Stimulated activated CD8-positive, alpha-beta memory T cell treated with anti-CD3 and anti-CD28 coated beads, Interleukin-15, amount 100 ng/mL, for 4 hours (primary cell): ENCODE data around the gene TLE2.

Source experiments
- DNase-seq, 2 donors: peaks; one replicate each; pipeline ENCODE4 v3.0.0-alpha.2; 2020; ENCODE audit warnings: low read depth in 2 of 2

TLE2 gene

DNA sequence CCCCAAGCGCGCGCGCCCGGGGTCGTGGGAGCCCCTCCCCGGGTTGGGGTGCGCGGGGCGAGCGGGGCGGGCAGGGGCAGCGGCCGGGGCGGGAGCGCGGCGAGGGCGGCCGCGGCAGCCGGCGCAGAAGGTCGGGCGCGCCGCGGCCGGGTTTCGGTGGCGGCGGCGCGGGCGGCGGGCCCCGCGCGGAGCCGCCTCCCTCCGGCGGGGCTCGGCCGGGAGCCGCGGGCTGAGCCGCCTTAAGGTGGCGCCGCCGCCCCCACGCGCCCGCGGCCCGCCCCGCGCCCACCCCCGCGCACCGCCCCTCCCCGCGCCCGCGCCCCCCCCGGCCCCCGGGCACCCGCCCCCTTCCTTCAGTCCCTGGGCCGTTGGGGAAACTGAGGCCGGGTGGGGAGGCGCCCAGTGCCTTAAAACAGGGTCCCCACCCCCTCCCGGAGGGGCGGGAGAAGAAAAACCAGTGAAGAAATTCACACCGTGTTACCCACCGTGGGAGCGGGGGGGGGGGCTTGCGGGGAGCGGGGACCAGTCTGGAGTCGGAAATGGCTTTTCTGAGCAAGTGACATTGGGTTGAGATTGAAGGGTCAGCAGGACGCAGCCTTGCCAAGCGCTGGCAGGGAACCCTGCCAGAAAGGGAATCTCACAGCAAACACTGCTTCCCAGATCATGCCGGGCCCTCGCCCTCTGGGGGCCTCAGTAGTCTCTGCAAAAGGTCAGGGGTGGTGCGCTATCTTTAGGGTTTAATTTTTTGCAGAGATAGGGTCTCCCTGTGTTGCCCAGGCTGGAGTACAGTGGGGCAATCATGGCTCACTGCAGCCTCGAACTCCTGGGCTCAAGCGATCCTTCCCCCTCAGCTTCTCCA is at the start of gene TLE2:
TSS of gene TLE2 (minus strand) at position 216 of the 859 bp plus-strand sequence. CDS start 376 bp downstream, outside the sequence.
- DNase-seq, result no peak

DNA sequence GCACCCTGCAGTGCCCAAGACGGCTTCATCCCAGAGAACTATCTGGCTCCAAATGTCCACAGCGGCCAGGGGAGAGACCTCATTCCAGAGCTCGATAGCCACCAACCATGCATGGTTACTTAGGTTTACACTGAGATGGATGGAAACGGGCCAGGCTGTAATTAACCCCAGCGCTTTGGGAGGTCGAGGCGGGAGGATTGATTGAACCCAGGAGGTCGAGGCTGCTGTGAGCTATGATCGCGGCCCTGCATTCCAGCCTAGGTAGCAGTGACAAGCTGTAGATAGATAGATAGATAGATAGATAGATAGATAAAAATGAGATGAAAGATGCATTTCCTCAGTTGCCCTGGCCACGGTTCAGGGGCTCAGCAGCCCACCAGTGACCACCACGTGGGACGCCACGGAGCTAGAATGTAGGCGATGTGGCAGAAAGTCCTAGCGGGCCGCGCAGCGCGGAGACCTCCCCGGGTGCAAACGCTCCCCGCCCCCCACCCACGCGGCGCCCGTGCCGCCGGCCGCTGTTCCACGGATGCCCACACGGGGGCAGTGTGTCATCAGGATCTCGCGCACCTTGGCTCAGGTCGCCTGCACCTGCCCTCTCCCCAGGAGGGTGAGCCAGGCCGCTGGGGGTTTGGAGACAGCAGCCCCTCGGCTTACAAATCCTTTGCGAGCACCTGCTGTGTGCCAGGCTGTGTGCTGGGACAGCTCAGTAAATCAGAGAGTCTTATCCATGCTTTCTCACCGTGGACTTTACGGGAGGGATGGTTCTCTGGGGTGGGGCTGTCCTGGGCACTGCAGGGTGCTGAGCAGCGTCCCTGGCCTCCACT is 46.7 kb upstream of the TLE2 start:
- DNase-seq, result peak; percentile 44 to 52

GRCh38 chr19:3073931-3074595 is 45.0 kb upstream of the TLE2 start:
- no peak for DNase-seq

GRCh38 chr19:3073159-3073563 is 44.1 kb upstream of the TLE2 start:
- no peak for DNase-seq

GRCh38 chr19:3071768-3072167 is 42.7 kb upstream of the TLE2 start:
- DNase-seq, result no peak

DNA sequence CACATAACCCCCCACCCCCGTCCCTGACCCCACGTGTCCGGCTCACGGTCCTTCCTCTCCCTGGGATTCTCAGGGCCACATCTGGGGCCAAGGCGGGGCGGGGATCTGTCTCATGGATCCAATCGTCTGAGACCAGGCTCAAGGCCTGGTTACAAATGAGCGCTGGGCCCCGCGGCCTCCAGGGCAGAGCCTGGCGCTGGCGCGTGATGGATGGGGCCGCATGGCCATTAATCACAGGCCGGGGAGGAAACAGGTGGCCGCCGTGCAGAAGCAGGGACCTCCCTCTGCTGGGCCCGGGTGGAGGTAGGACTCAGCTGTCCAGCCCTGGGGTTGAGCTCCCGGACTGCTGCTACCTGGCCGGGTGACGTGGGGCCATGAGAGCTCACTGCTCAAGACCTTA is 39.0 kb upstream of the TLE2 start:
- no peak for DNase-seq

- no peak for DNase-seq
Measured at GRCh38 chr19:3067563-3067962, 38.5 kb upstream of the TLE2 start.

- DNase-seq, result no peak
Measured at GRCh38 chr19:3066482-3067049, 37.5 kb upstream of the TLE2 start.

DNA sequence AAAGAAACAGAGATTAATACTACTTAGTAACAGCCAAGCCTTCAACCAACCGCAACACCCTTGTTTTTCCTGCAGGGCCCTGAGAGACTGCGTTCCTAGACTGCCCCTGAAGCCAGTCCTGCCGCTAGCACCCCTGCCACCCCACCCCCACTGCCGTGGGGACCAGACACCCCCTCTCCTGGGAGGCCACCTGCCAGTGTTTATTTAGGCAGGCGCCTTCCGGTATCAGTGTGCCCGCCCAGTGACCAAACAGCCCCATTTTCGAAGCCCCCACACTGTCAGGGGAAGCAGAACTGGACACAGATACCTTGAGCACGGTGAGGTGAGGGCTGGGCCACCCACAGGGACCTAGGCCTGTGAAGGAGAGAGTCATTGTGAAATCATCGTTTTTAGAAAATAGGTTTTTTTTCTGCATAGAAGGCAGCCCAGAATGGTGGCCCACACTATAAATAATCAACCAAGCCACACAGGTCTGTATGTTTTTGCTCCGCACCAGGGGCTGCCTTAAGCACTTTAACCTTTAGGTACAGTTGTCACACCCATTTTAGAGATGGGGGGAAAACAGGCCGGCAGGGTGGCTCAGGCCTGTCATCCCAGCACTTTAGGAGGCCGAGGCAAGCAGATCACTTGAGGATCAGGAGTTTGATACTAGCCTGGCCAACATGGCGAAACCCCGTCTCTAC is 36.7 kb upstream of the TLE2 start:
- DNase-seq, result no peak

GRCh38 chr19:3064011-3064330 is 34.9 kb upstream of the TLE2 start:
- no peak for DNase-seq

- peak; percentile 28 to 55 for DNase-seq
Measured at GRCh38 chr19:3062165-3063105, 33.4 kb upstream of the TLE2 start, which contains the start of gene TLE5. Gene TLE5, minus strand, starts transcription at chr19:3062495. Its CDS starts 295 bp downstream, at chr19:3062200.

GRCh38 chr19:3061182-3062161 is 32.4 kb upstream of the TLE2 start:
- peak; percentile 50 to 62 for DNase-seq

DNA sequence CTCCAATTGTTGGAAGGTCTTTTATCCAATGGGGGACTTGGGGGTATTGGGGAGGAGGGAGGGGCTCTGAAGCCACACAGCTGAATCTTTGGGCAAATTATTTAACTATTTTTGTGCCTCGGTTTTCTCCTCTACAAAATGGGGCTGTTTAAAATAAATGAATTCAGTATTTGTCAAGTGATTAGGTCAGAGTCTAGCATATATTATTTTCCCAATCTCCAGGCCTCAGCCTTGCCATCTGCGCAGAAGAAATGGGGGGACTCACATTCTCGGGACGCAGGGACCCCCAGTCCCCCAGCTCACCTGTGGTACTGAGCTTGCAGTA is 31.7 kb upstream of the TLE2 start:
- no peak for DNase-seq

GRCh38 chr19:3059653-3060052 is 30.6 kb upstream of the TLE2 start:
- no peak for DNase-seq

GRCh38 chr19:3058821-3059314 is 29.8 kb upstream of the TLE2 start:
- DNase-seq, result no peak

DNA sequence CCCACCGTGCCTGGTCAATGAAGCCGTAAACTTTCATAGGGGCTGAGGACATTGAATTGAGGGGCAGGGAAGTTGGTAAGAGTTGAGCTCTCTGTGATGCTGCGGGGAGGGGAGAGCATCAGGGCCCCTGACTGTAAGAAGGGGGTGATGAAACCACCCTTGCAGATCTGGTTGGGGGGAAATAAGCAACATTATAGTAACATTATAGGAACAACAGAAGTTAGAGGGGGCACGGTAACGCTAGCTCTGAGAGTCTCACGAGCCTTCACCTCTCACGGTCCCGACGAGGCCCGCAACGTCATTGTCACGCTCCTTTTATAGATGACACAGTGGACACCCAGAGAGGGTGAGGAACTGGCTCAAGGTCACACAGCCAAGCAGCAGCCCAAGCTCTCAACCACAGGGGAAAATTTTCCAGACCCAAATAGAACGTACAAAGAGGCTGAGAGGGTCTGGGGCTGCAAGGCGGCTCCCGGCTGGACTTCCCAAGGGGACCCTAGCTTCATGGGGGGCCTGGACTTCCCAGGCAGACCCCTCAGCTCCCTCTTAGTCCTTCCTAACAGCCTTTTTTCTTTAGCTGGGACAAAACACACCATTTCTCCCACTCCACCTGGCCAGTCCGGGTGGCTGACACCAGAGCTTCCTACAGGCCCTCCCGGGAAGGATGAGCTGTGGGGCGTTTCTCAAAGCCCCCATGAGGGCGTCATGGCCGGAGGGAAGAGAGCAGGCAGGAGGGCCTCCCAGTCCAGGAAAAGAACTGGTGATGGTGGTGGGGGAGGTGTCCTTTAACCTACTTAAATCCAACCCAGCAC is 29.1 kb upstream of the TLE2 start:
- DNase-seq, result no peak

- no peak for DNase-seq
Measured at GRCh38 chr19:3057275-3057714, 28.2 kb upstream of the TLE2 start.
